ES-I3 (cell line): ENCODE measurements around the gene OR4M1.
"Not testable (repeated sequence)": the region's sequence is repeated elsewhere in the genome, so short reads cannot be mapped to it uniquely, and the experiment has no call there.

ENCODE experiments used
- H3K36me3 ChIP-seq: 2 replicates; pipeline ENCODE4 v1.6.1; 2013; ENCODE audit warnings: mild to moderate bottlenecking, low read length, control low read depth, moderate library complexity; ENCODE audit not compliant: insufficient read depth
- H3K4me1 ChIP-seq: 2 replicates; pipeline ENCODE4 v1.6.1; 2013; ENCODE audit warnings: mild to moderate bottlenecking, control low read depth, low read length; ENCODE audit not compliant: insufficient read depth
- H3K9ac ChIP-seq: 2 replicates; pipeline ENCODE4 v1.6.1; 2013; ENCODE audit warnings: low read depth, mild to moderate bottlenecking, low read length, moderate library complexity
- H3K9me3 ChIP-seq: 2 replicates; pipeline ENCODE4 v1.6.1; 2013; ENCODE audit warnings: mild to moderate bottlenecking, low read length, moderate library complexity; ENCODE audit not compliant: control insufficient read depth, insufficient read depth

OR4M1 gene

DNA sequence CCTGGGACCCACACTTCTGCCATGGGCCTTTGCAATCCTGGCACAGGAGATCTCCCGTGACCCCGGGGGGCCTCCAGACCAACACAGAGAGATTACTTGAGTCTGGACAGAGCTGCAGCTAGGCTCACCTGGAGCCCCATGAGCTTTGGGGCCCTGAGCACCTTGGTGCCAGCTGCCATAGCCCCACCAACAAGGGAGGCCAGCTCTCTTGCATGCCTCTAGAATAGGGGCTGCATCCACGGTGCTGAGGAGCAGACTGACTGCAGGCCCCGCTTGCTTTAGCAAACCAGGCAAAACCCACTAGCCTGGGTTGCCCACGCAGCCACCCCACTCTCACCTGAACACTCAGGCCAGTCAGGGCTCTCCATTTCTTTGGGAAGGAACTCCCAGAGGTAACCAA, 26.6 kb downstream of the OR4M1 start:
- no peaks in the 10 kb centered on the region for H3K36me3 ChIP-seq
- no peaks in the 10 kb centered on the region; the same call in 1 of the 2 replicates for H3K4me1 ChIP-seq
- no peak overlapping the region for H3K9ac ChIP-seq
- H3K9me3 ChIP-seq = no peaks in the 10 kb centered on the region

DNA sequence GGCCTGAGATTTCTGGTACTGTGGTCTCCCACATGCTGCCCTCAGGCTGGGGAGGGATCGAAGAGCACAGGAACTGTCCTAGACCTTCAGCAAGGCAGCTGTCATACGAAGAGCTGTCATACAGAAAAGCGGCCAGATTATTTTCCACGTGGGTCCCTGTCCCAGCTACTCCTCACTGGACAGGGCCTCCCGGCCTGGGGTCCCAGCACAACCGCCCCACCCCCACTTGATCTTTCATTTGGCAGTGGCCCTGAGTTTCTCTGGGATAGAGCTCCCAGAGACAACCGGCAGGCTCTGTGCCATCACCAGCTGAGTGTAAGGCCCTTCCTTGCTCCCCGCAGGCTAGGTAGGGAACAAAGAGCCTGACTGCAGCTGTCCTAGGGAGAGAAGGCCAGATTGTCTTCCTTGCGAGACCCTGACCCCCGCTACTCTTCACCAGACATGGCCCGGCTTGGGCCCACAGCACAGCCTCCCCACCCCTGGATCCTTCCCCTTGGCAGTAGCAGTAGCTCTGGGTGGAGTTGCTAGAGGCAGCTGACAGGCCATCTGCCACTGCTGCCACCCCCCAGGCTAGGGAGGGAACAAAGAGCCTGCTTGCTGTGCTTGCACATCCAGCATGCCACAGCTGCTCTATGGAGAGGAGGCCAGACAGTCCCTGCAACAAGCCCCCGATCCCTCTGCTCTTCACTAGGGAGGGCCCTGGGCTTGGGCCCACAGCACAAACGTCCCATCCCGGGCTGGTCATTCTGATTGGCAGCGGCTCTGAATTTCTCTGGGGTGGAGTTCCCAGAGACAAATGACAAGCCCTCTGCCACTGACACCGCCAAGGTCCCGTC, 27.2 kb downstream of the OR4M1 start:
- Histone ChIP-seq H3K9ac (no peak overlapping the region), H3K36me3 (no peaks in the 10 kb centered on the region), H3K4me1 (no peaks in the 10 kb centered on the region; the same call in 1 of the 2 replicates), H3K9me3 (no peaks in the 10 kb centered on the region)

DNA sequence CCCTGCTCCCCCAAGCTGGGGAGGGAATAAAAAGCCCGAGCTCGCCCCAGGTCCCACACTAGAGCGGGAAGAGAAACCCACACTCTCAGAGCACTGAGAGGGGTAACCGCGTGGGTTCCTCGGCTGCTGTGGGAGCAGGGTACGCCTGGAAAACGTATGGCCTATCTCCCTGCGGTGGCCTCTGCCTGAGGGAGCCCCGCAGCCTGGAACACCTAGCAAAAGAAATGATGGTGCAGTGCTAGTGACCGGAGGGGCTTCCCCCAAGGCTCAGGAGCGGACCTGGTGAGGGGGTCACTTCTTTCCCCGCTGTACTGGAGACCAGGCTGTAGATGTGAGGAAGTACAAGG, 27.8 kb downstream of the OR4M1 start:
- Histone ChIP-seq H3K36me3 (no peaks in the 10 kb centered on the region), H3K4me1 (no peaks in the 10 kb centered on the region; the same call in 1 of the 2 replicates), H3K9ac (no peak overlapping the region), H3K9me3 (no peaks in the 10 kb centered on the region)

DNA sequence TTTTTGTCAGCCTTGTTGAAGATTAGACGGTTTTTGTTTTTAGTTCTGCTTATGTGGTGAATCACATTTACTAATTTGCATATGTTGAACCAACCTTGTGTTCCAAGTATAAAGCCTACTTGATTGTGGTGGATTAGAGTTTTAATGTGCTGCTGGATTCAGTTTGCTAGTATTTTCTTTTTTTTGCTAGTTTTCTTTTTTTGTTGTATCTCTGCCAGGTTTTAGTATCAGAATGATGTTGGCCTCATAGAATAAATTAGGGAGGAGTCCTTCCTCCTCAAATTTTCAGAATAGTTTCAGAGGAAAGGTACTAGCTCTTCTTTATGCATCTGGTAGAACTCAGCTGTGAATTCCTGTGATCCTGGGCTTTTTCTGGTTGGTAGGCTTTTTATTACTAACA, 30.2 kb downstream of the OR4M1 start, which contains the start of gene OR4N2:
Gene OR4N2 (plus strand): TSS at position 301 of the 400 bp plus-strand sequence. CDS start 23,679 bp downstream, outside the sequence.
- not testable (repeated sequence) for H3K9me3 ChIP-seq, H3K4me1 ChIP-seq, H3K9ac ChIP-seq, H3K36me3 ChIP-seq

DNA sequence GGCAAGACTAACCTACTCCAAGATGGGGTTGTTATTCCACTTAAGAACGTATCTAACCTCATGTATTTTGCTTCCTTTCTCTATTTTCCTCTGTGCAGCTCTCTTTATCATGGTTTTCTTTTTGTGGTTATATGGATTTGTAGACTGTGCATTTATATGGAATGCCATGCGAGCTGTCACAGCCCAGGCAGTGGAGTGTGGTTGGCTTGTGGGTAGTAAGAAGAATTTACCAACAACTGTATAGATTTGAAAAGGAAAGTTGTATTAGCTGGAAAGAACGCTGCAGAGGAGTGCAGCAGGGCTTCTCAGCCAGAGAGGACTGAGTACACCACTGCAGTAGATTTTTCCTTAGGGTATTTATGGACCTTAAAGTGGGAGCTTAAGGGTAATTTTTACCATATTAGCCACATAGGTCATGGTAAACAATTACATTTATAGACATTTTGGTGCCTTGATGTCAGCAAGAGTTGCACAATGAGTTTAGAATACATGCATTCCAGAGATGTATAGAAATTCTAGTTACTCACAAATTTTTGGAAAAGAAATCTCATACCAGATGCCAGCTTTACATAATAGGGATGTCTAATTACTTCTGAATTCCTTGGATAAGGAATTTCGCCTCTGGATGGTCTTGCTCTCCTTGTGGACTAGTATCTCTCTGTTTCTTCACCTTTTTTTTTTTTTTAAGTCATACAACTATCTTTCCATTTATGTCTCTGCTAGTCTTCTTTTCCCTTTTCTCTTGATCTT, 40.0 kb downstream of the OR4M1 start:
- H3K9ac ChIP-seq, H3K36me3 ChIP-seq, H3K9me3 ChIP-seq, H3K4me1 ChIP-seq: not testable (repeated sequence)

DNA sequence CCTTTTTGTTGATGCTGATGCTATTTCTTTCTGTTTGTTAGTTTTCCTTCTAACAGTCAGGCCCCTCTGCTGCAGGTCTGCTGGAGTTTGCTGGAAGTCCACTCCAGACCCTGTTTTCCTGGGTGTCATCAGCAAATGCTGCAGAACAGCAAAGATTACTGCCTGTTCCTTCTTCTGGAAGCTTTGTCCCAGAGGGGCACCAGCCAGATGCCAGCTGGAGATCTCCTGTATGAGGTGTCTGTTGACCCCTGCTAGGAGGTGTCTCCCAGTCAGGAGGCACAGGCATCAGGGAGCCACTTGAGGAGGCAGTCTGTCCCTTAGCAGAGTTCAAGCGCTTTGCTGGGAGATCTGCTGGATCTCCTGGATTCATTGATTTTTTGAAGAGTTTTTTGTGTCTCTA, 46.6 kb downstream of the OR4M1 start:
- not testable (repeated sequence) for H3K36me3 ChIP-seq, H3K9ac ChIP-seq, H3K9me3 ChIP-seq, H3K4me1 ChIP-seq

DNA sequence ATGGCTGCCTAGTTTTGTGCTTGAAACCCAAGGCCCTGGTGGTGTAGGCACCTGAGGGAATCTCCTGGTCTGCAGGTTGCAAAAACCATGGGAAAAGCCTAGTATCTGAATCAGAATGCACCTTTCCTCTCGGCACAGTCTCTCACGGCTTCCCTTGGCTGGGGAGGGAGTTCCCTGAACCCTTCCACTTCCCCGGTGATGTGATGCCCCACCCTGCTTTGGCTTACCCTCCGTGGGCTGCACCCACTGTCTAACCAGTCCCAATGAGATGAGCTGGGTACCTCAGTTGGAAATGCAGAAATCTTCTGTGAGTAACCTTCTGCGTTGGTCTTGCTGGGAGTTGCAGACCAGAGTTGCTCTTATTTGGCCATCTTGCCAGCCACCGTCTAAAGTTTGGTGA, 47.7 kb downstream of the OR4M1 start:
- not testable (repeated sequence) for H3K36me3 ChIP-seq, H3K9me3 ChIP-seq, H3K4me1 ChIP-seq, H3K9ac ChIP-seq

DNA sequence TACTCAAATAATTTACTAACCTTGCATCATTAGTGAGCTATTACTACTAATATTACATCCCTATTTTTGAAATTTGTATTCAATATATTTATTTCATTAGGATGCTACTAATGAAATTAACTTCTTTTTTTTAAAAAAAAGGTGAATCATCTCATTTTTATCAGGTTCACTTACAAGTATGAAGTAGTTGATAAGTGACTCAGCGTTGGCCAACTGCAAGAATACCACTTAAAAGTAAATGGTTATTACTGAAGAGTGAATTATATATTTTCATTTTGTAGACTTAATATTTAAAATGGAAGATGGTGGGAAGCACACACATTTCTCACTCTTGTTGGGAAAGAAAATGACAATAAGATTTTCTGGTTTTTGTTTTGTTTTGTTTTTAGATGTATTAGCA, 49.9 kb downstream of the OR4M1 start:
- H3K36me3 ChIP-seq = no peaks in the 10 kb centered on the region
- H3K9me3 ChIP-seq = no peaks in the 10 kb centered on the region
- no peaks in the 10 kb centered on the region for H3K4me1 ChIP-seq
- no peak overlapping the region for H3K9ac ChIP-seq

DNA sequence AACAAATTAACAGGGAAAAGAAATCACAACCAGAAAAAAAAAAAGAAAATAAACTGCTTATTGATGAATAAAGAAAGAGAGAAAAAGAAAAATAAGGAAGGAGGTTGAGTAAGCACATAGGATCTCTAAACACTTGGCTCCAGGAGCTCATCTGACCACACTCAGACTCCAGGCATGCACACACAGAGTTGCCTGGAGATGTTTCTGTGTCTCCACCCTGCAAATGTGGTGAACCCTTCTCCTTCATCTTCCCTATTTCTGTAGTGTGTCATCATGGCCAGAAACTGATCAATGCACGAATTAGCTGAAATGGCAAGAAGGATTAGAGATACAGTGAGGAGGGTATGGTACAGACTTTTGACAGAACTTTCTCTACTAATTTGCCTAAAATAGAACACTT, 50.5 kb downstream of the OR4M1 start:
- Histone ChIP-seq H3K9me3 (no peaks in the 10 kb centered on the region), H3K36me3 (no peaks in the 10 kb centered on the region), H3K9ac (no peak overlapping the region), H3K4me1 (no peaks in the 10 kb centered on the region)

DNA sequence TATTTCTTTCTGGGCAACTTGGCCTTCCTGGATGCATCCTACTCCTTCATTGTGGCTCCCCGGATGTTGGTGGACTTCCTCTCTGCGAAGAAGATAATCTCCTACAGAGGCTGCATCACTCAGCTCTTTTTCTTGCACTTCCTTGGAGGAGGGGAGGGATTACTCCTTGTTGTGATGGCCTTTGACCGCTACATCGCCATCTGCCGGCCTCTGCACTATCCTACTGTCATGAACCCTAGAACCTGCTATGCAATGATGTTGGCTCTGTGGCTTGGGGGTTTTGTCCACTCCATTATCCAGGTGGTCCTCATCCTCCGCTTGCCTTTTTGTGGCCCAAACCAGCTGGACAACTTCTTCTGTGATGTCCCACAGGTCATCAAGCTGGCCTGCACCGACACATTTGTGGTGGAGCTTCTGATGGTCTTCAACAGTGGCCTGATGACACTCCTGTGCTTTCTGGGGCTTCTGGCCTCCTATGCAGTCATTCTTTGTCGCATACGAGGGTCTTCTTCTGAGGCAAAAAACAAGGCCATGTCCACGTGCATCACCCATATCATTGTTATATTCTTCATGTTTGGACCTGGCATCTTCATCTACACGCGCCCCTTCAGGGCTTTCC, 54.4 kb downstream of the OR4M1 start:
- H3K4me1 ChIP-seq, H3K9me3 ChIP-seq, H3K36me3 ChIP-seq, H3K9ac ChIP-seq: not testable (repeated sequence)

DNA sequence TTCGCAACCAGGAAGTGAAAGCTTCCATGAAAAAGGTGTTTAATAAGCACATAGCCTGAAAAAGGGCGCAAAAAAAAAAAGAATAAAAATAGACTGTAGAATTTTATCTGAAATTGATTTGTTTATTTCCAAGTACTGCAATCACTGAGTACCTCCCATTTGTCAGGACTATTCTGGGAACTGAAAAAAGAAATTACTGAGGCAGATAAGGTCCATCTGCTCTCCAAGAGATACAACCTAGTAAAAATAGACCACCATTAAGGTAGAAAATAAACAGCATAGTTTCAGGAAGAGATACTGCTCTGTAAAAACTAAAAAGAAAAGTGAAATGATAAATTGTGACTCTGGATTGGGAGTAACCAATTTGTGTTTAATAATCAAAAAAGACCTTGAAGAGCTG, 55.0 kb downstream of the OR4M1 start:
- Histone ChIP-seq H3K36me3 (no peaks in the 10 kb centered on the region), H3K9ac (no peak overlapping the region), H3K4me1 (no peaks in the 10 kb centered on the region), H3K9me3 (no peaks in the 10 kb centered on the region)
